Stimulated activated CD8-positive, alpha-beta memory T cell treated with anti-CD3 and anti-CD28 coated beads, Interleukin-12 subunit alpha, Interleukin-12 subunit beta, amount 100 ng/mL, for 24 hours (primary cell): Measurements from ENCODE around the gene CCDC40.
"Not testable (repeated sequence)": the region's sequence is repeated elsewhere in the genome, so short reads cannot be mapped to it uniquely, and the experiment has no call there.

Source experiments
- DNase-seq: peaks from one replicate; pipeline ENCODE4 v3.0.0-alpha.2; 2020; ENCODE audit errors: extremely low read depth

Gene CCDC40

GRCh38 chr17:80035937-80036714, at the start of gene CCDC40:
Gene CCDC40 (plus strand): TSS chr17:80036642. CDS start chr17:80036663, 21 bp downstream.
- no peak for DNase-seq

- DNase-seq: no peak
Observed at GRCh38 chr17:79987187-79987934, 49.1 kb upstream of the CCDC40 start.

GRCh38 chr17:79987935-79988184, 48.6 kb upstream of the CCDC40 start:
- no peak for DNase-seq

- DNase-seq: no peak
Observed at GRCh38 chr17:79988185-79988971, 48.1 kb upstream of the CCDC40 start.

GRCh38 chr17:79989106-79989835, 47.2 kb upstream of the CCDC40 start:
- DNase-seq: no peak

GRCh38 chr17:79990051-79990592, 46.3 kb upstream of the CCDC40 start:
- no peak for DNase-seq

- no peak for DNase-seq
Observed at GRCh38 chr17:79990704-79991103, 45.7 kb upstream of the CCDC40 start.

GRCh38 chr17:79991140-79991923, 45.1 kb upstream of the CCDC40 start:
- peak; percentile 62 for DNase-seq

- no peak for DNase-seq
Observed at GRCh38 chr17:79991924-79992648, 44.4 kb upstream of the CCDC40 start.

- DNase-seq: no peak
Observed at GRCh38 chr17:79992649-79993389, 43.6 kb upstream of the CCDC40 start.

- no peak for DNase-seq
Observed at GRCh38 chr17:79993390-79994227, 42.8 kb upstream of the CCDC40 start.

GRCh38 chr17:79994228-79994569, 42.2 kb upstream of the CCDC40 start:
- DNase-seq: not testable (repeated sequence)

GRCh38 chr17:79994602-79995001, 41.8 kb upstream of the CCDC40 start:
- DNase-seq: no peak

GRCh38 chr17:79995696-79996095, 40.7 kb upstream of the CCDC40 start:
- no peak for DNase-seq

GRCh38 chr17:79996291-79996690, 40.2 kb upstream of the CCDC40 start:
- DNase-seq: no peak

- DNase-seq: peak; percentile 40
Observed at GRCh38 chr17:79997011-79997660, 39.3 kb upstream of the CCDC40 start.

- DNase-seq: no peak
Observed at GRCh38 chr17:80000136-80000535, 36.3 kb upstream of the CCDC40 start.
